Measurements from ENCODE around the gene ANKRD33B.

Gene ANKRD33B

DNA sequence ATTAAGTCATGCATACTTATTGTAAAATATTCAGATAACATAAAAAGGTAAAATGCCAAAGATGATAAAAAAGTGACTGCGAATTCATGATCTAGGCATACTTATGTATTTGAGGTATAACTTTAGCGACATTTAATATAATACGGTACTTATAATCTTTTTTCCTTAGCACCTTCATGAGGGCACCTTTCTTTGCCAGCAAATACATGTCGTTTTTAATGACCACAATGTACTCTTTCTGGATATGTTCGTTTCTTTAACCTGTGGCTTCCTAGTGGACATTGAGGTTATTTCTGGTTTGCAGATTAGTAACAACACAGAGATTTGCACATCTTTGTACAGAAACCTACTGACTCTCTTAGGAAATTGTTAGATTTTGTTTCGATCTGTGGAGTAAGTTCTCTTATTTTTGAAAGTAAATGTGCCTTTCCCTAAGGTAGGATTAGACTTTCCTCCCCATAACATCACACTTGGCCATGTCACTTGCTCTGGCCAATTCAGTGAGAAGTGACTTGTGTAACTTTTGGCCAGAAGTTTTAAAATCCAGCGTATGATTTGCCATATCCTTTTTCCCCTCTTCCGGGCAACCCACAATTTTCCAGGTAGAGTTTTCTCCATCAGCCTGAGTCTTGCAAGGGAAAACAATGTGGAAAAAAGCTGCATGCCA lies 24.4 kb downstream of the ANKRD33B start:
- no peak overlapping the region for H3K23ac ChIP-seq (ENCODE audit: low read length in 2 of 2)
- no peak overlapping the region for H2BK15ac ChIP-seq (ENCODE audit: low read depth, poor library complexity, severe bottlenecking)
- H3K36me3 ChIP-seq (ENCODE audit: control insufficient read depth in 1 of 2, insufficient read depth in 2 of 2, low read depth in 1 of 2, low read length in 2 of 2) = peaks cover 0 to 5% of the 10 kb centered on the region in 2 experiments
- H2BK12ac ChIP-seq (ENCODE audit: low read length in 2 of 2) = no peak overlapping the region
- H2BK5ac ChIP-seq (ENCODE audit: low read depth, low read length, poor library complexity, severe bottlenecking) = no peak overlapping the region
- H3K4ac ChIP-seq (ENCODE audit: low read depth in 1 of 2, low read length in 2 of 2) = no peak overlapping the region
- no peaks in the 10 kb centered on the region for H3K4me1 ChIP-seq (ENCODE audit: control insufficient read depth, insufficient read depth, low read depth, low read length)
- H4K8ac ChIP-seq (ENCODE audit: low read length) = no peak overlapping the region
- H2AFZ ChIP-seq (ENCODE audit: low read depth, low read length) = no peak overlapping the region
- no peak overlapping the region for H3K4me2 ChIP-seq (ENCODE audit: low read length, poor library complexity, severe bottlenecking)
- no peak overlapping the region for H3K18ac ChIP-seq (ENCODE audit: low read depth in 1 of 2, low read length in 2 of 2)
- H3K9me3 ChIP-seq (ENCODE audit: control insufficient read depth, low read length) = no peaks in the 10 kb centered on the region
- no peak overlapping the region for H4K91ac ChIP-seq (ENCODE audit: low read length)
- no peak overlapping the region for H2AK5ac ChIP-seq (ENCODE audit: low read length, severe bottlenecking)
- H3K27me3 ChIP-seq (ENCODE audit: control insufficient read depth in 1 of 2, insufficient read depth in 1 of 2, low read length in 2 of 2) = no peaks in the 10 kb centered on the region
- no peak overlapping the region for H3K4me3 ChIP-seq (ENCODE audit: insufficient read depth in 1 of 2, low read depth in 1 of 2, low read length in 2 of 2)
- no peak overlapping the region for H3K27ac ChIP-seq (ENCODE audit: low read length, poor library complexity, severe bottlenecking)
- no peak overlapping the region for H3K9ac ChIP-seq (ENCODE audit: low read length)
- DNase-seq = no peak
- H3K79me1 ChIP-seq (replicated peaks; ENCODE audit: low read length, poor library complexity, severe bottlenecking) = peaks cover 23% of the 10 kb centered on the region
- H2BK120ac ChIP-seq (ENCODE audit: low read depth, low read length) = no peak overlapping the region
- H3K14ac ChIP-seq (ENCODE audit: low read length in 2 of 2) = no peak overlapping the region
- WGBS = 100% methylated on average over 2 of the region's 8 CpGs

DNA sequence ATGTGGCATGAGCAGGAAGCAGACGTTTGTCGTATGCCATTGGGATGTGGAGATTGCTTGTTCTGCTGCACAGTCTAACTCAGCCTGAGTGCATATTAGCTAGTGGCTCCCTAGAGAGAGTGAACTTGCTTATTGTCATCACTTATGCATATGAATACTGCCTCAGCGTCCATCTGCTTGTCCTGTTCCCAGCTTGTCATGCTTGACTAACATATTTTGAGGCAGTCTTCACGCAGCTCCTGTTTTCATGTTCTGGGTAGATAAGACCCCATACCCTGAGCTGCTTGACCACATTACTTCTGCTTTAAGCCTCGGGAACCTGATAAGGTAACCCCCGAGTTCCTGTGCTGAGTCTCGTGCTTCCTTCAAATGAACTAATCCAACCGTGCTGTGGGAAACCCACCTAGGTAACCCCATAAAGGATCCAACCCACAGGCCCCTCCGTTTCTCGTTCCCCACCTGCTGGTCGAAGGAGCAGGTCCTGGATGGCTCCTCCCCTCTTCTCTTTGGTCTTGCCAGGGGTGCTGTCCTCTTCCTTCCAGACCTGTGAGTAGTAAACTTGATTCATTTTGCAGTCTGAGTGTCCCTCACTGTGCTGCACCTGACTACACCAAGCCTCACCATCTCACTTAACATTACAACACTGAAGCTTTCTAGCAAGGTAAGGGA lies 25.0 kb downstream of the ANKRD33B start:
- H2BK5ac ChIP-seq (ENCODE audit: low read depth, low read length, poor library complexity, severe bottlenecking) = no peak overlapping the region
- H3K9me3 ChIP-seq (ENCODE audit: control insufficient read depth, low read length) = no peaks in the 10 kb centered on the region
- no peak overlapping the region for H4K91ac ChIP-seq (ENCODE audit: low read length)
- WGBS = 64% methylated on average over 11 of the region's 11 CpGs
- H3K36me3 ChIP-seq (ENCODE audit: control insufficient read depth in 1 of 2, insufficient read depth in 2 of 2, low read depth in 1 of 2, low read length in 2 of 2) = peaks cover 0 to 5% of the 10 kb centered on the region in 2 experiments
- H2BK12ac ChIP-seq (ENCODE audit: low read length in 2 of 2) = no peak overlapping the region
- H3K18ac ChIP-seq (ENCODE audit: low read depth in 1 of 2, low read length in 2 of 2) = no peak overlapping the region
- no peak overlapping the region for H3K14ac ChIP-seq (ENCODE audit: low read length in 2 of 2)
- no peak overlapping the region for H3K27ac ChIP-seq (ENCODE audit: low read length, poor library complexity, severe bottlenecking)
- no peaks in the 10 kb centered on the region for H3K4me1 ChIP-seq (ENCODE audit: control insufficient read depth, insufficient read depth, low read depth, low read length)
- no peak overlapping the region for H3K4me3 ChIP-seq (ENCODE audit: insufficient read depth in 1 of 2, low read depth in 1 of 2, low read length in 2 of 2)
- no peak overlapping the region for H3K9ac ChIP-seq (ENCODE audit: low read length)
- H3K23ac ChIP-seq (ENCODE audit: low read length in 2 of 2) = no peak overlapping the region
- no peak overlapping the region for H2AK5ac ChIP-seq (ENCODE audit: low read length, severe bottlenecking)
- no peak for DNase-seq
- no peak overlapping the region for H3K4ac ChIP-seq (ENCODE audit: low read depth in 1 of 2, low read length in 2 of 2)
- H3K4me2 ChIP-seq (ENCODE audit: low read length, poor library complexity, severe bottlenecking) = no peak overlapping the region
- no peak overlapping the region for H2BK120ac ChIP-seq (ENCODE audit: low read depth, low read length)
- no peak overlapping the region for H2BK15ac ChIP-seq (ENCODE audit: low read depth, poor library complexity, severe bottlenecking)
- peak overlapping the region; percentile 23 for H4K8ac ChIP-seq (ENCODE audit: low read length)
- peaks cover 28% of the 10 kb centered on the region for H3K79me1 ChIP-seq (replicated peaks; ENCODE audit: low read length, poor library complexity, severe bottlenecking)
- H2AFZ ChIP-seq (ENCODE audit: low read depth, low read length) = no peak overlapping the region
- H3K27me3 ChIP-seq (ENCODE audit: control insufficient read depth in 1 of 2, insufficient read depth in 1 of 2, low read length in 2 of 2) = no peaks in the 10 kb centered on the region

DNA sequence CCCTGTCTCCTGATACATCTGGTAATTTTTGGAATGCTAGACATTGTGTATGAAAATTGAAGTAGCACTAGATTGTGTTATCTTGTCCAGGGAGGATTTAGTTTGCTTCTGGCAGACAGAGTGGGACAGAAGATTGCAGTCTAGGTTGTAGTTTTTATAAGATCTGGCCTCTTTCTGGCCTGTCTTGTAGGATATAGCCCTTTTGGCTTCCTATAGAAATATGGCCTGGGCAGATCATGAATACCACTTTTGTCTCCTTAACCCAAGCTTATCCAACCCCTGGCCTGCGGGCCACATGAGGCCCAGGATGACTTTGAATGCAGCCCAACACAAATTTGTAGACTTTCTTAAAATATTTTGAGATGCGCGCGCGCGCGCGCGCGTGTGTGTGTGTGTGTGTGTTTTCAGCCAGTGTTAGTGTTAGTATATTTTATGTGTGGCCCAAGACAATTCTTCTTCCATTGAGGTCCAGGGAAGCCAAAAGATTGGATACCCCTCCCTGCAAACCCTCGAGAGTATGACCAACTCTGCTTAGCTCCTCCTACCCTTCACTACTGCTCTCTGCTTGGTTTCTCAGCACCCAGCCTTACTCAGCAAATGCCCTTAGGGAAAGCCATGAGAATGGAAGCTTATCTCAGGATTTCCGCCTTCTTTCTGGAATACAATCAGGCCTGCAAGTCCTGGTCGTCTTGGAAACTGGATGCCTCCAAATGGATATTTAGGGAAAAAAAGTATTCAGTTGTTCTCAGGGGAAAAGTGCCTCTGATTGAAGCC lies 26.5 kb downstream of the ANKRD33B start:
- no peak overlapping the region for H2AFZ ChIP-seq (ENCODE audit: low read depth, low read length)
- peak; percentile 71 for DNase-seq
- no peak overlapping the region for H3K18ac ChIP-seq (ENCODE audit: low read depth in 1 of 2, low read length in 2 of 2)
- H3K4me2 ChIP-seq (ENCODE audit: low read length, poor library complexity, severe bottlenecking) = no peak overlapping the region
- H2BK120ac ChIP-seq (ENCODE audit: low read depth, low read length) = no peak overlapping the region
- H2BK5ac ChIP-seq (ENCODE audit: low read depth, low read length, poor library complexity, severe bottlenecking) = no peak overlapping the region
- H3K36me3 ChIP-seq (ENCODE audit: control insufficient read depth in 1 of 2, insufficient read depth in 2 of 2, low read depth in 1 of 2, low read length in 2 of 2) = peaks cover 0 to 4% of the 10 kb centered on the region in 2 experiments
- no peak overlapping the region for H2AK5ac ChIP-seq (ENCODE audit: low read length, severe bottlenecking)
- no peak overlapping the region for H2BK12ac ChIP-seq (ENCODE audit: low read length in 2 of 2)
- WGBS = 75% methylated on average over 10 of the region's 13 CpGs
- H2BK15ac ChIP-seq (ENCODE audit: low read depth, poor library complexity, severe bottlenecking) = no peak overlapping the region
- H3K4me3 ChIP-seq (ENCODE audit: insufficient read depth in 1 of 2, low read depth in 1 of 2, low read length in 2 of 2) = no peak overlapping the region
- H3K9me3 ChIP-seq (ENCODE audit: control insufficient read depth, low read length) = no peaks in the 10 kb centered on the region
- H4K8ac ChIP-seq (ENCODE audit: low read length) = no peak overlapping the region
- peaks cover 26% of the 10 kb centered on the region for H3K79me1 ChIP-seq (replicated peaks; ENCODE audit: low read length, poor library complexity, severe bottlenecking)
- no peak overlapping the region for H3K23ac ChIP-seq (ENCODE audit: low read length in 2 of 2)
- H3K14ac ChIP-seq (ENCODE audit: low read length in 2 of 2) = no peak overlapping the region
- H3K4me1 ChIP-seq (ENCODE audit: control insufficient read depth, insufficient read depth, low read depth, low read length) = peaks cover 12% of the 10 kb centered on the region
- H3K9ac ChIP-seq (ENCODE audit: low read length) = no peak overlapping the region
- peak overlapping the region in 1 of 2 experiments; percentile 58 for H3K4ac ChIP-seq (ENCODE audit: low read depth in 1 of 2, low read length in 2 of 2)
- H3K27ac ChIP-seq (ENCODE audit: low read length, poor library complexity, severe bottlenecking) = no peak overlapping the region
- H4K91ac ChIP-seq (ENCODE audit: low read length) = no peak overlapping the region
- H3K27me3 ChIP-seq (ENCODE audit: control insufficient read depth in 1 of 2, insufficient read depth in 1 of 2, low read length in 2 of 2) = no peaks in the 10 kb centered on the region

DNA sequence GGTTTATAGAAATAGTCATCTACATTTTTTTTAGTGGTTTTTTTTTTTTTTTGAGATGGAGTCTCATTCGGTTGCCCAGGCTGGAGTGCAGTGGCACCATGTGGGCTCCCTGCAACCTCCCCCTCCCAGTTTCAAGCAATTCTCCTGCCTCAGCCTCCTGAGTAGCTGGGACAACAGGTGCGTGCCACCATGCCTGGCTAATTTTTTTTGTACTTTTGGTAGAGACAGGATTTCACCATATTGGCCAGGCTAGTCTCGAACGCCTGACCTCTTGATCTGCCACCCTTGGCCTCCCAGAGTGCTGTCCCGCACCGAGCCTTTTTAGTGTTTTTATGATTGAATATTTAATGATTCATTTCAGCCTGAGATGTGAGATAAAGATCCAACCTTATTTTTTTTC lies 27.3 kb downstream of the ANKRD33B start:
- Histone ChIP-seq H3K4ac (ENCODE audit: low read depth in 1 of 2, low read length in 2 of 2) (no peak overlapping the region), H4K8ac (ENCODE audit: low read length) (no peak overlapping the region)
- WGBS = 94% methylated on average over 5 of the region's 6 CpGs

More for the DNA sequence above, 27.3 kb downstream of the ANKRD33B start:
- Histone ChIP-seq H3K18ac (ENCODE audit: low read depth in 1 of 2, low read length in 2 of 2) (no peak overlapping the region), H2AK5ac (ENCODE audit: low read length, severe bottlenecking) (no peak overlapping the region), H2BK15ac (ENCODE audit: low read depth, poor library complexity, severe bottlenecking) (no peak overlapping the region), H3K14ac (ENCODE audit: low read length in 2 of 2) (no peak overlapping the region), H3K27me3 (ENCODE audit: control insufficient read depth in 1 of 2, insufficient read depth in 1 of 2, low read length in 2 of 2) (no peaks in the 10 kb centered on the region), H2BK12ac (ENCODE audit: low read length in 2 of 2) (no peak overlapping the region), H3K4me3 (ENCODE audit: insufficient read depth in 1 of 2, low read depth in 1 of 2, low read length in 2 of 2) (no peak overlapping the region), H2BK5ac (ENCODE audit: low read depth, low read length, poor library complexity, severe bottlenecking) (no peak overlapping the region), H3K27ac (ENCODE audit: low read length, poor library complexity, severe bottlenecking) (no peak overlapping the region), H3K79me1 (replicated peaks; ENCODE audit: low read length, poor library complexity, severe bottlenecking) (peaks cover 22% of the 10 kb centered on the region), H3K9me3 (ENCODE audit: control insufficient read depth, low read length) (no peaks in the 10 kb centered on the region), H3K23ac (ENCODE audit: low read length in 2 of 2) (no peak overlapping the region), H3K36me3 (ENCODE audit: control insufficient read depth in 1 of 2, insufficient read depth in 2 of 2, low read depth in 1 of 2, low read length in 2 of 2) (no peaks in the 10 kb centered on the region), H2BK120ac (ENCODE audit: low read depth, low read length) (no peak overlapping the region), H3K9ac (ENCODE audit: low read length) (no peak overlapping the region), H3K4me1 (ENCODE audit: control insufficient read depth, insufficient read depth, low read depth, low read length) (peaks cover 16% of the 10 kb centered on the region), H2AFZ (ENCODE audit: low read depth, low read length) (no peak overlapping the region), H4K91ac (ENCODE audit: low read length) (no peak overlapping the region), H3K4me2 (ENCODE audit: low read length, poor library complexity, severe bottlenecking) (no peak overlapping the region)
- no peak for DNase-seq
